ENCODE results near the gene HEYL.

- TF ChIP-seq JUND (IDR thresholded peaks at IDR 0.05) (no peak), CTCF (IDR thresholded peaks at IDR 0.05) (no peak), ELF1 (IDR thresholded peaks at IDR 0.05) (no peak), USF2 (IDR thresholded peaks at IDR 0.05; ENCODE audit: borderline replicate concordance, low read depth, low read length) (no peak), USF1 (IDR thresholded peaks at IDR 0.05; ENCODE audit: borderline replicate concordance, low read depth) (no peak), EP300 (IDR thresholded peaks at IDR 0.05; ENCODE audit: borderline replicate concordance in 1 of 2, low read depth in 1 of 2, low read length in 1 of 2) (no peak), CHD2 (IDR thresholded peaks at IDR 0.05; ENCODE audit: low read length, partially characterized antibody) (no peak), NFIC (IDR thresholded peaks at IDR 0.05; ENCODE audit: borderline replicate concordance) (no peak), POLR2AphosphoS5 (IDR thresholded peaks at IDR 0.05; ENCODE audit: low read depth, low read length) (no peak), EZH2phosphoT487 (IDR thresholded peaks at IDR 0.05; ENCODE audit: borderline replicate concordance, low read depth) (no peak), REST (IDR thresholded peaks at IDR 0.05; ENCODE audit: low read depth, low read length) (no peak), SIN3A (IDR thresholded peaks at IDR 0.05; ENCODE audit: borderline replicate concordance, low read depth, low read length) (no peak), ZBTB33 (IDR thresholded peaks at IDR 0.05; ENCODE audit: borderline replicate concordance, low read depth) (no peak)
These were observed 25.0 kb downstream of the HEYL start for GRCh38 chr1:39614488-39614887.

Measured in SK-N-SH (cell line).